NCI-H524 treated with DMSO at 0.1 percent for 48 hours (cell line): ENCODE data around the gene DZANK1.
A peak's percentile ranks its signal among the peaks of the same experiment; 100 is the strongest.
"Not testable (repeated sequence)": the region's sequence is repeated elsewhere in the genome, so short reads cannot be mapped to it uniquely, and the experiment has no call there.

ENCODE experiments used
- DNase-seq: peaks from one replicate; lab custom pipeline; 2025; lab: John Stamatoyannopoulos, UW

Gene DZANK1

GRCh38 chr20:18466894-18467730 lies at the start of gene DZANK1, which contains the start of gene POLR3F:
Gene DZANK1, minus strand, starts transcription at chr20:18467030. Its CDS starts 1,672 bp downstream, at chr20:18465358.
Gene POLR3F, plus strand, starts transcription at chr20:18467390. Its CDS starts 117 bp downstream, at chr20:18467507.
- peak; percentile 87 for DNase-seq

DNA sequence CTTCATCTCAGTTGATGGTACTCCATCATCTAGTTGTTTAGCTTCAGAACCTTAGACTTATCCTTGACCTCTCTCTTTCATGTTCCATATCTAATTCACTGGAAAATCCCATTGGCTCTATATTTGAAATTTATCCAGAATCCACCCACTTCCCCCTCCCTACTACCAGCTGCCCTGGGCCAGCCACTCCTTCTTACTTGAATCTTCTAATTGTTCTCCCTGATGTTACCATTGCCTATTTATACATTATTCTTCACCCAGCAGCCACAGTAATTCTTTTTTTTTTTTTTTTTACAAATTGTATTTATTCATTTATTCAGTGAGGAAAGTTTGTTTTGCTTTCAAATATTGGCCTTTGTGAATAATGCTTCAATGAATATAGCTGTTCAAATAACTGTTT lies 49.1 kb upstream of the DZANK1 start:
- no peak for DNase-seq

- DNase-seq = no peak
These were observed 47.3 kb upstream of the DZANK1 start for GRCh38 chr20:18514127-18514526.

- no peak for DNase-seq
These were observed 46.4 kb upstream of the DZANK1 start for GRCh38 chr20:18513208-18513607.

DNA sequence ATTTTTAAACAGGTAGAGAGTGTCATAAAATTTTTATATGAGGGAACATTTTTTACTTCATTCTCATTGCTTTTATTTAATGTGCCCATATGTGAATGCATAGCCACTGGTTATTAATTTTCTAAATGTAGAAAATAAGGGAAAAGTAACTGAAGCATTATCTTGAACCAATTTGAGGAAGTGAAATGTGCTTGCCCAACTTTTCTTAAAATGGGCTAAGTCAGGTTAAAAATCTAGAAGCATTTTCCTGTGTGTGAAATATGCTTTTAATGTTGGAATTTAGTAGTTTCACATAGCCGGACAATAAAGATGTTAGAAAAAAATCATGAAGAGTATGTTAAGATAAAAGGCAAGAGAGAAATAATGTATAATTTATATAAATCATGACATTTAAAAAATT lies 44.7 kb upstream of the DZANK1 start:
- no peak for DNase-seq

GRCh38 chr20:18507218-18508191 lies 40.7 kb upstream of the DZANK1 start, which contains the start of gene SEC23B:
Gene SEC23B, plus strand, starts transcription at chr20:18507940. Its CDS starts 2,896 bp downstream, at chr20:18510836.
- DNase-seq = peak; percentile 93

DNA sequence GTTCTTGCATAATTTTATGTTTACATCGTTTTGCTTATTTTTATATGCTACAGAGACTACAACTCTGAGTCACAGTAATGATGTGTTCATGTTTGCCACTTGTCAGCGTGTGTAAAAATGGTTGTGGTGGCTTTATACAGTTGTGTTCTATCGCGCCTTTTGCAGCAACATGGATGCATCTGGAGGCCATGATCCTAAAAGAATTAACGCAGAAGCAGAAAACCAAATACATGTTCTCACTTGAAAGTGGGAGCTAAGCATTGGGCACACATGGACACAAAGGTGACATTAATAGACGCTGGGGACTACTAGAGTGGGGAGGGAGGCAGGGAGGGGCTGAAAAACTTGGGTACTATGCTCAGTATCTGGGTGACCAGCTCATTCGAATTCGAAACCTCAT lies 39.9 kb upstream of the DZANK1 start:
- DNase-seq = no peak

GRCh38 chr20:18504479-18505060 lies 37.7 kb upstream of the DZANK1 start:
- DNase-seq = no peak

DNA sequence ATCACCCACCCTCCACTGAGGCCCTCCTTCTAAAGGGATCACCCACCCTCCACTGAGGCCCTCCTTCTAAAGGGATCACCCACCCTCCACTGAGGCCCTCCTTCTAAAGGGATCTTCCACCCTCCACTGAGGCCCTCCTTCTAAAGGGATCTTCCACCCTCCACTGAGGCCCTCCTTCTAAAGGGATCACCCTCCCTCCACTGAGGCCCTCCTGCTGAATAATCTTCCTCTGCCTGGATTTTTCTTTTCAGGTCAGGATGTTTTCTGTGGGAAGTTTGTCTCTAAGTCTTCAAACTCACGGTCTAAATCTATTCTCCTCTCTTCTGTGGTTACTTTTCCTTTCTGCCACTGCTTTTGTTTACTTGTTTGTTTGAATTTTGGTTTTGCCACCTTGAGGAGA lies 34.8 kb upstream of the DZANK1 start:
- not testable (repeated sequence) for DNase-seq

DNA sequence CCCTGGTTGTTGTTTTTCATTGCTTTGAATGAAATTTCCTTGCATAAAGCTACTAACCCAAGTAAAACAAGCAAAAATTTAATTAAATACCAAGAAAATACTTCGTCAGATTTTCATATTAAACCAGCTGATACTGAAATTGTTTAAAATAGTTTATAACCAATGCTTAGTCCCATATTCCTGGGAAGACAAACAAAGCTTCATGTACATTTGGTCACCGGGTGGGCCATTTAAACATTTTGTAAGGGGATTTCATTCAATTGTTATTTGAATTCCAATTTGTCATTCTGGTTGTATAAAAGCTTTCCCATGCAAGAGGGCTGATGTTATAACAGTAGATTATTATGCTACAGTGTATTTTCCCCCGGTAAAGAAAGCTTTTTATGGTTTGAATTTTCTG lies 30.8 kb upstream of the DZANK1 start:
- no peak for DNase-seq

GRCh38 chr20:18496740-18497592 lies 30.1 kb upstream of the DZANK1 start, which contains the start of gene RBBP9:
Gene RBBP9, minus strand, starts transcription at chr20:18497225. Its CDS starts 58 bp downstream, at chr20:18497167.
- DNase-seq = peak; percentile 47

DNA sequence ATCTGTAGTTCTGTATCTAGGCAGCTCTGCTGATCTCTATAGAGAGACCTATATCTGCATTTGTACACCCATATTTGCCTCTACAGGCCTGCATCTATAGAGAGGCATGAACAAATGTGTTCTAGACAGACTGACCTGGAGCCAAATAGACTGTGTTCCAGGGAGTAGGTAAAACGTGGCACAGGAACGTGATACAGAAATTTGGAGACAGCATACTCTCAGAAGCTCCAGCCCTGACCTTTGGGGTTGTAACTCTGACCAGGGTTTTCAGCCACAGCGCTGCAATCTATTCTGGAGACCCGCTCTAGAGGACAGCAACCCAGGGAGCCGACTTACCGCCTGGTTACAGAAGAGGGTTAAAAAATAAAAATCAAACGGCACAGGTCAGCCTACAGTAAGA lies 29.2 kb upstream of the DZANK1 start:
- DNase-seq = no peak

DNA sequence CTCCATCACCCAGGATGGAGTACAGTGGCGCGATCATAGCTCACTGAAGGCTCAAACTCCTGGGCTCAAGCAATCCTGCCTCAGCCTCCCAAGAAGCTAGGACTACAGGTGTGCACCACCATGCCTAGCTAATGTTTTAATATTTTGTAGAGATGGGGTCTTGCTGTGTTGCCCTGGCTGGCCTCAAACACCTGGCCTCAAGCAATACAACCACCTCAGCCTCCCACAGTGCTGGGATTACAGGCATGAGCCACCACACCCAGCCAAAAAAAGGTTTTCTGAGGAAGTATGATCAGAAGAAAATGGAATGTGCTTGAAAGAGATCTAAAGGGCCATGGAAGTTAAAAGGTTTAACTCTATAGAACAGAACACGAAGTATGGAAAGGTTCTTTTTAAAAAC lies 21.5 kb upstream of the DZANK1 start:
- no peak for DNase-seq

DNA sequence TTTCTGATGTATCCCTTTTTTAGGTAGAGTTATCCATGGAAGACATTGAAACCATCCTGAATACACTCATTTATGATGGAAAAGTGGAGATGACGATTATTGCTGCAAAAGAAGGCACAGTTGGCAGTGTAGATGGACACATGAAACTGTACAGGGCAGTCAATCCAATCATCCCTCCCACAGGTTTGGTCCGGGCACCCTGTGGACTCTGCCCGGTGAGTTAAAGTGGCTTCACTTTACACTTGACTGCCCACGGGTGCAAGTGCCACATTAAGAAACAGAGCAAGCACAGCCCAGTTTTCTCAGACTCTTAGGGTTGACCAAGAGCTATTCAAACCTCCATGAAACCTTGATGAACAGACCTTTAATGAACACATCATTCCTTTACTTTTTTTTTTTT lies 14.8 kb upstream of the DZANK1 start:
- DNase-seq = no peak

DNA sequence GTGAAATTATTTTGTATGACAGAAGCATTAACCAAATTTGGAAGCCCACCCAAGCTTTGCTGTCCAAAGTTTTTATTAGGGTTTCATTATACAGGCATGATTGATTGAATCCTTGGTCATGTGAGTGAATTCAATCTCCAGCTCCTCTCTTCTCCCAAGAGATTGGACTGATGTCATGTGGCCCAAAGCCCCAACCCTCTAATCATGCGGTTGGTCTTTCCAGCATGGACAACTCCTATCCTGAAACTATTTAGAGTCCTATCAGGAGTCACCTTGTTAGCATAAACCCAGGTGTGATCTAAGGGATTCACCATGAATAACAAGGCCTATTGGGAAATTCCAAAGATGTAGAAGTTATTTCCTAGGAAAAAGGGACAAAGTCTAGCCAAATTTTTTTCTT lies 11.0 kb upstream of the DZANK1 start:
- DNase-seq = no peak

- DNase-seq = no peak
These were observed 10.4 kb upstream of the DZANK1 start for GRCh38 chr20:18477218-18477617.

- no peak for DNase-seq
These were observed 296 bp downstream of the DZANK1 start for GRCh38 chr20:18466574-18466893.

DNA sequence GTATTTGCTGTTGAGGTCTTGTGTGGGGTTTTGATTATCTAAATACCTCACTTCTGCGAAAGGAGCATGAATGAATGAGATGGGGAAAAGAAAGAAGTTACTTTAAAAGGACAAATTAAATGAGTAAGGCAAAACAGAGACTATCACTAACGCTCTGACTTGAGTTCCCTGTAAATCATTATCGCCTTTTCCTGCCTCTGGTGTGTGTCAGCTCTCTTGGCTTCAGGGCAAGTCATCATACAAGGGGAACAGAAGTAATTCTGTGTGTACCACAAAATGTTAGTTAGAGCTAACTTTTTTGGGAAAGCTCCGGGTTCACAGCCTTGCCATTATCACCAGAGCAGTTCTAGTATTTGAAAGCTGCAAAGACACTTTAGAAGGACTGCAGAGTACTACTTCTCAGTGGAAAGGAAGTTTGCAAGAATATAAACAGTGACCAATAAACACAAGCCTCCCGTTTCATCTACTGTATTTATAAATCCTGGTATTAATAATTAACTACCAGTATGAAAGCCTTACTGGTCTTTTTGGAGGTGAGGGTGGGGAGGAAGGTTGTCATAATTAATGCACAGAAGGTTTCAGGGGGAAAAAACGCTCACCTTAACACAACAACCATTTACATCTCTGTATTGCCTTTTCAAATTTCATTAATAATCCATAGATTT lies 1.2 kb downstream of the DZANK1 start:
- no peak for DNase-seq

DNA sequence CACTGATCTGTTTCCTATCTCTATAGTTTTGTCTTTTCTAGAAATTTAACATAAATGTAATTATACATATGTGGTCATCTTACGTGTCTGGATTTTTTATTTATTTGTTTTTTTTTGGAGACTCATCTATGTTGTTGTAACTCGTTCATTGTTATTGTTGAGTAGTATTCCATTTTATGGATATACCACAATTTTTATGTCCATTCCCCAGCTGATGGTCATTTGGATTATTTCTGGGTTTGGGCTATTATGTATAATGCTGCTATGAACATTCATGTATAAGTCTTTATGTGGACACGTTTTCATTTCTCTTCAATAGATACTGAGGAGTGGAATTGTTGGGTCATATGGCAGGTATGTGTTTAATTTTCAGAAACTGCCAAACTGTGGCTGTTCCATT lies 10.2 kb downstream of the DZANK1 start:
- DNase-seq = no peak

DNA sequence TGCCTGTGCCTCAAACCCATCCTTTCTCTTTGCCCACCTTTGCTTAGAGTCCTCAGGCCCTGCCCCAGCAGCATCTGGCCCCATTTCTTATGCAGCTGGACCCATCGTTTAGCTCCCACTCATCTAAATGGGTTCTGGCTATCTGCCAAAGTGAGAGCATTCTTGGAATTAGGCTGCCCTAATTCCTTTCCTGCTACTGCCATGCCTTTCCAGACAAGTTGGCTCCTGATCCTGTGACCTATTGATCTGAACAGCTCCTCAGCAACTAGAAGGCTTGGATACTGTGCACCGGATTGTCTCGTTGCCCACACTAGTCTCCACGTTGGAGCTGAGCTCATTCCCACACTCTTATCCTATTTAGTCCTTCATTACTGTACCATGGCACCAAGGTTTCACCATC lies 22.9 kb downstream of the DZANK1 start:
- peak; percentile 88 for DNase-seq

DNA sequence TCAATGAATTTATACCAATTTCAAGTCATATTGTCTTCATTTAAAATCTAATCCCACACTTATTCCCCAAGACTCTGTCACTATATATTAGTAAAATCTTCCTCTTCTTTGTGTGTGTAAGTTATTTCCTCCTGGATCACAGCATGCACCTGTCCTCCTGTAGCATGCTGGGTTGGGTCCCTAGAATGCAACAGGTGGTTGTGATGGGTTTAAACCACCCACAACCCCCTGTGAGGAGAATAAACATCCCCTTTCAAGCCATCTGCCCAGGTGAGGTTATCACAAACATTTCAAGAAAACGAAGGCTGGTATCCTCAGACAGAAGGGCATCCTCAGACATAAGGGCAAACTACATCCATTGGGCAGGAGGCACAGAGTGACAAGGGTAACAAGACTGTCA lies 26.4 kb downstream of the DZANK1 start:
- no peak for DNase-seq
